Thymus (tissue), 11 donors: ENCODE results near the gene OTUB2. TPM values are rescaled to one million over a fixed set of nuclear protein-coding genes. Genes with fewer than 3 reads are reported as not detected.

Source experiments
- DNase-seq, 9 donors: peaks; one replicate each; pipeline ENCODE4 v3.0.0-alpha.2; 2013; ENCODE audit warnings: low spot score in 9 of 9, low read depth in 6 of 9, missing footprints in 1 of 9
- H3K27ac ChIP-seq, 2 donors: one replicate each; pipeline ENCODE4 v1.5.1; 2013; ENCODE audit warnings: control low read depth in 1 of 2, low read depth in 1 of 2, low read length in 1 of 2, mild to moderate bottlenecking in 1 of 2, moderate library complexity in 1 of 2
- H3K27me3 ChIP-seq, 2 donors: one replicate each; pipeline ENCODE4 v1.5.1; 2013; ENCODE audit warnings: low read length in 1 of 2; ENCODE audit not compliant: control insufficient read depth in 2 of 2, insufficient read depth in 1 of 2
- H3K36me3 ChIP-seq, 2 donors: one replicate each; pipeline ENCODE4 v1.5.1; 2013; ENCODE audit warnings: low read length in 1 of 2, mild to moderate bottlenecking in 1 of 2, moderate library complexity in 1 of 2; ENCODE audit not compliant: control insufficient read depth in 2 of 2, insufficient read depth in 2 of 2
- H3K4me1 ChIP-seq, 2 donors: one replicate each; pipeline ENCODE4 v1.5.1; 2013; ENCODE audit warnings: low read length in 2 of 2; ENCODE audit not compliant: control insufficient read depth in 2 of 2, insufficient read depth in 2 of 2
- H3K4me3 ChIP-seq, 2 donors: one replicate each; pipeline ENCODE4 v1.5.1; 2013; ENCODE audit warnings: low read length in 2 of 2, control low read depth in 1 of 2, mild to moderate bottlenecking in 1 of 2
- H3K9me3 ChIP-seq, 2 donors: one replicate each; pipeline ENCODE4 v1.5.1; 2013; ENCODE audit warnings: low read length in 1 of 2, mild to moderate bottlenecking in 1 of 2; ENCODE audit not compliant: control insufficient read depth in 2 of 2, insufficient read depth in 1 of 2
- WGBS: extraction: QIAGEN DNeasy Blood & Tissue Kit; methylation state at CpG from one replicate; pipeline ENCODE4 v1.1.7; 2013; 5-methylcytosine and 5-hydroxymethylcytosine counted together
- polyA plus RNA-seq: library from polyadenylated mRNA; stranded (reverse); fragments of 200-250 nt; gene quantifications from one replicate; pipeline ENCODE4 v1.2.3, GENCODE V29; 2013
- total RNA-seq: library from RNA; stranded (reverse); fragments of 120-200 nt; gene quantifications from one replicate; pipeline ENCODE4 v1.2.4, GENCODE V29; 2013
- donor health status: healthy.

The OTUB2 gene
- total and polyA plus RNA-seq, 2 donors: 0.27 to 0.52 TPM

DNA sequence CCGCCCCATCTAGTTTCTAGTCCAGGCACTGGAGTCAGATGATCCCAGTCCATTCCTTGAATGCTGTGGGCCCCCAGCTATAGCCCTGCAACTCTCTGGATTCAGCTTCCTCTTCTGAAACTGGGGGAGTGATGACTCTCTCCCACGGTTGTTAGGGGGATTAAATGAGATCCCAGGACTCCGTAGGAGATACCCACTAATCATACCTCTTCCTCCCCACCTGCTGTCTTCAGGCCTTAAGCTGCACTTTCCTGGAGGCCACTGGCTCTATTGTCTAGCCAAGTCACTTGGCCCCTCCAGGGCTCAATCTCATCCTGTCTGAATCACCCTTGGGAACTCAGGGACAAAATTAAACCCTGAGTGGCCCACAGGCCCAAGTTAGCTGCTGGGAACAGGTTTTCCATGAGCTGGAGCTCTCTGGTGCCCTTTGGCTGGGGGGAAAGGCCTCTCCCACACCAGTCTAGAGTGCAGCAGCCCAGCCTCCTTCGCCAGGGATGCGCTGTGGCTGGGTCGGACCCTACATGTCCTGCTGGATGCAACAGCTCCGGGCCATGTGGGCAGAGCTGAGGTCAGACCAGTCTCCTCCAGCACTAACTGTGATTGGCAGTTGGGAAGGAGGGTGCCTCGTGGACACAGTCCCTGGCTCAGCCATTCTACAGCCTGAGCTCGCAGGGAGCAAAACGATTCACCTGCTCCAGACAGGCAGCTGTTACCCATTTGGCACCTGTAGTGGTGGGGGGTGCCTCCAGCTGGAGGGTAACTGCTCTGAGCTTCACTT, 43.7 kb upstream of the OTUB2 start:
- WGBS: 95% methylated on average over 10 of the region's 10 CpGs
- peaks cover 1 to 9% of the 10 kb centered on the region in 2 donors for H3K9me3 ChIP-seq
- no peak for DNase-seq
- no peak overlapping the region for H3K4me3 ChIP-seq
- no peak overlapping the region for H3K27ac ChIP-seq
- peaks cover 0 to 25% of the 10 kb centered on the region in 2 donors for H3K27me3 ChIP-seq
- H3K36me3 ChIP-seq: no peaks in the 10 kb centered on the region
- peaks cover 5 to 8% of the 10 kb centered on the region in 2 donors for H3K4me1 ChIP-seq

DNA sequence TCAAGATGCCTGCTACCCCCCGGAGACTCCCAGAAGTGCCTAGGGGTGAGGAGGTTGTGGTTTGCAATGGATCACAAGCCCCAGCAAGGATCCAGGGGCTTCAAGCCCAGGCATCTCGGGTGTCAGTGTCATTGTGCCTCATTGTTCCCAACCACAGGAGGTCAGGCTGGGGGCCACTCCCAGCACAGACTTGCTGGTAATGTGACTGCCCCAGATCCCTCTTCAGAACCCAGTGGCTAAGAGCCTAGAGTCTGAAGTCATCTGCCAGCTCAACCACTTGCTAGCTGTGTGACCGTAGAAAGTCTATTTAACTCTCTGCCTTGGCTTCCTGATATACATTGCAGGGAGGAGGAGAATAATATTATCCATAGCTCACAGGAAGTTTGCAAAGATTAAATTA, 42.1 kb upstream of the OTUB2 start:
- 97% methylated on average over 3 of the region's 3 CpGs for WGBS
- peaks cover 0 to under 1% of the 10 kb centered on the region in 2 donors for H3K4me1 ChIP-seq
- peaks cover 0 to 23% of the 10 kb centered on the region in 2 donors for H3K27me3 ChIP-seq
- H3K4me3 ChIP-seq: no peak overlapping the region
- no peak for DNase-seq
- H3K36me3 ChIP-seq: no peaks in the 10 kb centered on the region
- H3K27ac ChIP-seq: no peak overlapping the region
- H3K9me3 ChIP-seq: no peaks in the 10 kb centered on the region

DNA sequence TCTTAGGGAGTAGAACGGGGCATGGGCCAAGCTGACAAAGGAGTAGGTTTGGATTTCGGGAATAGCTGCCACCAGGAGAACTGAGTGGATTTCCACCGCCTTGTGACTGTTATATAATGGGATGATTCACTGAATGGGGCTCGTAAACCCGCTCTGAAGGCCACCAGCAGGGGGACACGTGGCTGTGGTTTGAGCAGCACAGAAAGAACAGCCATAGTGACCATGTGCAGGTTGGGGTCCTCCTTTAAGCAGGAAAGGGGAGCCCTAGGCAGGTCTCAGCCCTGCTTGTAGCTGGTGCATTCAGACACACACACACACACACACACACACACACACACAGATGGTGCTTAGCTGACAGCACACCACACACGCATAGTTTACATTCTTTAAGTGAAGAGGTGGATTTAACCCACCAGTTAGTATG, 41.1 kb upstream of the OTUB2 start:
- 73% methylated on average over 7 of the region's 7 CpGs for WGBS

DNA sequence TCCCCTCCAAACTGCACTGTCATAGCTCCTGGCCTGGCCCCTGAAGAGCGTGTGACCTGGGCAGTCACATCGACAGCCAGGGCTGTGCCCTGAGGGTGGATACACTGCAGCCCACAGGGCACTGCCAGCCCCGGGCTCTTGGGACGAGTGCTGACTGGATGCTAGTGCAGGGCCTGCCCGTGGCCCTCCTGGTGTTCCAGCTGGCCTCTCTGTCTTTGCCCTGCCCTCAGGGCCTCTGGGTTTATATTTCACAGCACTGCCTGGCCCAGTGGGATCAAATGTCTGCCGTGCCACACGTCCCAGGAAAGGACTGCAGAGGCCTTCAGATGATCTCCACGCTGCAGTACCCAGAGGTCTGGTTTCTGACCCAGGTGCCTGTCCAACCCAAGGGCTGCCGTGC, 39.2 kb upstream of the OTUB2 start:
- H3K4me1 ChIP-seq: no peaks in the 10 kb centered on the region
- no peaks in the 10 kb centered on the region for H3K36me3 ChIP-seq
- no peak overlapping the region for H3K4me3 ChIP-seq
- WGBS: 81% methylated on average over 9 of the region's 9 CpGs
- H3K27me3 ChIP-seq: peaks cover 0 to 14% of the 10 kb centered on the region in 2 donors
- no peaks in the 10 kb centered on the region for H3K9me3 ChIP-seq
- DNase-seq: no peak
- H3K27ac ChIP-seq: no peak overlapping the region

More for the DNA sequence above, 41.1 kb upstream of the OTUB2 start:
- H3K4me1 ChIP-seq: no peaks in the 10 kb centered on the region
- DNase-seq: no peak
- no peak overlapping the region for H3K4me3 ChIP-seq
- H3K9me3 ChIP-seq: no peaks in the 10 kb centered on the region
- H3K27me3 ChIP-seq: peaks cover 0 to 23% of the 10 kb centered on the region in 2 donors
- no peak overlapping the region for H3K27ac ChIP-seq
- H3K36me3 ChIP-seq: no peaks in the 10 kb centered on the region

DNA sequence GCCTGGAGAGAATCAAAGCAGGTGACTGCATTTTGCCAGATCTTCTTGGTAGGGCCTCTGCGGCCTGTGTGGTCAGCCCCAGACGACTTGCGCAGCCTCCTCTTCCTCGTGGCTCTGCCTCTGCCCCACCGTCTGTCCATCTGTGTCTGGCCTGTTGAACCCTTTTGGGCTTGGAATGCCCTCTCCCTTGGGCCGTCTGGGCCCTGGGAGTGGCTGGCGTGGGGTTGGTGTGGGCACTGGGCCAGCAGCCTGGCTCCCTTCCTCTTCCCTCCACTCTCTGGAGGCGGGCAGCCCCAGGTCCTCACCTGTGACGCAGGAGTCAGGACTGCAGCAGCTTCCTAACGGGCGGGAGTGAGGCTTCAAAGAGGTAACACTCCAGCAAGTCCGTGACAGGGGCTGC, 38.8 kb upstream of the OTUB2 start:
- no peak overlapping the region for H3K27ac ChIP-seq
- no peaks in the 10 kb centered on the region for H3K9me3 ChIP-seq
- no peak for DNase-seq
- H3K27me3 ChIP-seq: peaks cover 0 to 14% of the 10 kb centered on the region in 2 donors
- no peaks in the 10 kb centered on the region for H3K4me1 ChIP-seq
- H3K4me3 ChIP-seq: no peak overlapping the region
- no peaks in the 10 kb centered on the region for H3K36me3 ChIP-seq
- WGBS: 94% methylated on average over 12 of the region's 12 CpGs

DNA sequence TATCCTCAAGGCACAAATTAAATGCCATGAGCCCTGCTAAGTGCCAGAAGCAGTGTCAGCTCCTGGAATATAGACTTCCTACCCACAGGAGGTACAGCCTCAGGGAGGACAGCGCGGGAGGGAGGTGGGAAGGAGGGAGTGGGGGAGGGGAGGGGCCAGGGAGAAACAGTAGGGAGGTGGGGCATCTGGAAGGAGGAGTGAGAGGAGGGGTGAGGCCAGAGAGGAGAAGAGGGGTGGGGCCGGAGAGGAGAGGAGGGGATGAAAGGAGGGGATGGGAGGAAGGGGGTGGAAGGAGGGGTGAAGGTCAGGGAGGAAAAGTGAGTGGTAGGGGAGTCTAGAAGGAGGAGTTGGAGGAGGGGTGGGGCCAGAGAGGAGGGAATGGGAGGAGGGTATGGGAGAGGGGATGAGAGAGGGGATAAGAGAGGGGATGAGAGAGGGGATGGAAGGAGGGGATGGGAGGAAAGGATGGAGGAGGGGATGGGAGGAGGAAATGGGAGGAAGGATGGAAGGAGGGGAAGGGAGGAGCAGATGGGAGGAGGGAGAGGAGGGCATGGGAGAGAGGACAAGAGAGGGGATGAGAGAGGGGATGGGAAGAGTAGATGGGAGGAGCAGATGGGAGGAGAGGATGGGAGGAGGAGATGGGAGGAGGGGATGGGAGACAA, 38.2 kb upstream of the OTUB2 start:
- no peak overlapping the region for H3K27ac ChIP-seq
- DNase-seq: no peak
- WGBS: 87% methylated on average over 3 of the region's 3 CpGs
- peaks cover 0 to 13% of the 10 kb centered on the region in 2 donors for H3K27me3 ChIP-seq
- no peaks in the 10 kb centered on the region for H3K4me1 ChIP-seq
- H3K4me3 ChIP-seq: no peak overlapping the region
- H3K9me3 ChIP-seq: no peaks in the 10 kb centered on the region
- no peaks in the 10 kb centered on the region for H3K36me3 ChIP-seq

DNA sequence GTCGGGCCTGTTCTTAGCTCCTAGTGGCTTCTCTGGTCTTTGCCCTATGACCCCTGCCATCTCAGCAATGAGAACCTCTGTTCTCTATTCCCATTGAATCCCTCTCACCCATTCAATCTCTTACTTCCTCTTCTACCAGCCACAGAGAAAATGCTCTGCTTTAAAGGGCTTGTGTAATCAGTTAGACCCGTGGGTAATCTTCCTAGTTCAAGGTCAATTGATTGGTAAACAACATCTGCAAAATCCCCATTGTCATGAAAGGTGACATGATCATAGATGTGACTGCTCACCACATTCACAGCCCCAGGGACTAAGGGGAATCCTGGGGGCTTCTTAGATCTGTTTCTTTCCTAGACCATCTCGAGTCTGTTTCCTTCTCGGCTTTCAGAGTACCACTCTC, 36.2 kb upstream of the OTUB2 start:
- DNase-seq: no peak
- H3K4me1 ChIP-seq: no peaks in the 10 kb centered on the region
- H3K36me3 ChIP-seq: no peaks in the 10 kb centered on the region
- H3K27ac ChIP-seq: no peak overlapping the region
- WGBS: 75% methylated on average over 4 of the region's 4 CpGs
- H3K27me3 ChIP-seq: peaks cover 0 to 11% of the 10 kb centered on the region in 2 donors
- H3K4me3 ChIP-seq: no peak overlapping the region
- H3K9me3 ChIP-seq: no peaks in the 10 kb centered on the region

DNA sequence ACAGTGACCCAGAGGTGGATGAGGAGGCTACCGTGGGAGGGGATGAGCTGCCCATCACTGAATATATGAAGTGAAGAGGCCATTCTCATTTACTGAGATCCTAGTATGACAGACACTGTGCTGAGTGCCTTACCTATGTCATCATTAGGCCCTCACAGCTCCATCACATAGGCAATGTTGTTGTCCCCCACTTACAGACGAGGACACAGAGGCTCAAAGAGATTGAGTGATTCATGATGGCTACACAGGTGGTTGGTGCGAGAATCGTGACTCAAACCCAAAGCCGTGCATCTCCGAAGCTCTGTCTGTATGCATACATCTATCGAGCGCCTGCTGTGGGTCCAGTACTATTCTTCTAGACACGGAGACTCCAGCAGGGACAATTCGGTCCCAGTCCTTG, 34.9 kb upstream of the OTUB2 start:
- DNase-seq: no peak
- Histone ChIP-seq H3K27ac (no peak overlapping the region), H3K27me3 (peaks cover 0 to 24% of the 10 kb centered on the region in 2 donors), H3K36me3 (no peaks in the 10 kb centered on the region), H3K4me1 (no peaks in the 10 kb centered on the region), H3K9me3 (no peaks in the 10 kb centered on the region), H3K4me3 (no peak overlapping the region)
- 94% methylated on average over 10 of the region's 10 CpGs for WGBS

DNA sequence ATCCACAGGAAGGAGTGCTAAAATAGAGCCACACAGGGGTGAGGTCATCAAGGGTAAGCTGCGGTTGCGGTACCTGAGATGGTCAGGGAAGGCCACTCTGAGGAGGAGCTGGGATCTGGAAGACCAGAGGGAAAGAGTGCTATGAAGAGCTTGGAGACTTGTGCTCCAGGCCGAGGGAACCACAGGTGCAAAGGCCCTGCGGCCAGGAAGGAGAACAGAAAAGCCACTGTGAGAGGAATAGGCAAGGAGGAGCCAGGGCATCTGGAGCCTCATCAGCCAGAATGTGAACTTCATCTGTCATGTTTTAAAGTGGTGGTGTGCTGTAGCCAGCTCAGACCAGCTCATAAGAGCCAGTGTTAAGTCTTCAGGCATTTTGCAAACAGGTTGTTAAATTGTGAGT, 34.5 kb upstream of the OTUB2 start:
- no peak for DNase-seq
- peaks cover 0 to 28% of the 10 kb centered on the region in 2 donors for H3K27me3 ChIP-seq

More for the DNA sequence above, 34.5 kb upstream of the OTUB2 start:
- no peaks in the 10 kb centered on the region for H3K4me1 ChIP-seq
- 93% methylated on average over 4 of the region's 4 CpGs for WGBS
- H3K4me3 ChIP-seq: no peak overlapping the region
- H3K36me3 ChIP-seq: no peaks in the 10 kb centered on the region
- H3K9me3 ChIP-seq: no peaks in the 10 kb centered on the region
- H3K27ac ChIP-seq: no peak overlapping the region
